Mesenchymal stem cell (in vitro differentiated cells and primary cell): ENCODE results near the gene VIP.

Source experiments
- DNase-seq: peaks from one replicate; pipeline ENCODE4 v3.0.0-alpha.2; 2013
- H2AFZ ChIP-seq: one replicate; pipeline ENCODE4 v1.6.1; 2013; ENCODE audit warnings: low read depth, mild to moderate bottlenecking, control low read depth, inconsistent platforms, low read length, moderate library complexity
- H2AK5ac ChIP-seq: 2 replicates; pipeline ENCODE4 v1.6.1; 2013; ENCODE audit warnings: low read length, moderate library complexity, mild to moderate bottlenecking, inconsistent platforms; ENCODE audit not compliant: severe bottlenecking
- H2BK120ac ChIP-seq: one replicate; pipeline ENCODE4 v1.6.1; 2013; ENCODE audit warnings: low read depth, mild to moderate bottlenecking, inconsistent platforms, low read length, moderate library complexity
- H2BK12ac ChIP-seq, 2 experiments: one replicate each; pipeline ENCODE4 v1.6.1; 2013; ENCODE audit warnings: inconsistent platforms in 2 of 2, low read length in 2 of 2, mild to moderate bottlenecking in 2 of 2, moderate library complexity in 2 of 2, control low read depth in 1 of 2
- H2BK15ac ChIP-seq: one replicate; pipeline ENCODE4 v1.6.1; 2013; ENCODE audit warnings: mild to moderate bottlenecking, low read depth, inconsistent platforms; ENCODE audit not compliant: poor library complexity, severe bottlenecking
- H2BK5ac ChIP-seq: 2 replicates; pipeline ENCODE4 v1.6.1; 2013; ENCODE audit warnings: low read depth, mild to moderate bottlenecking, low read length, control low read depth, inconsistent platforms; ENCODE audit not compliant: poor library complexity, severe bottlenecking
- H3K14ac ChIP-seq, 2 experiments: one replicate each; pipeline ENCODE4 v1.6.1; 2013; ENCODE audit warnings: inconsistent platforms in 2 of 2, low read length in 2 of 2, control low read depth in 1 of 2, mild to moderate bottlenecking in 1 of 2, moderate library complexity in 1 of 2
- H3K18ac ChIP-seq, 2 experiments: one replicate each; pipeline ENCODE4 v1.6.1; 2013; ENCODE audit warnings: inconsistent platforms in 2 of 2, low read length in 2 of 2, control low read depth in 1 of 2, low read depth in 1 of 2, mild to moderate bottlenecking in 1 of 2
- H3K23ac ChIP-seq, 2 experiments: one replicate each; pipeline ENCODE4 v1.6.1; 2013; ENCODE audit warnings: inconsistent platforms in 2 of 2, low read length in 2 of 2, mild to moderate bottlenecking in 2 of 2, moderate library complexity in 2 of 2, control low read depth in 1 of 2
- H3K27ac ChIP-seq: 2 replicates; pipeline ENCODE4 v1.5.1; 2013; ENCODE audit warnings: mild to moderate bottlenecking, moderate library complexity, low read length, control low read depth, inconsistent platforms; ENCODE audit not compliant: poor library complexity, severe bottlenecking
- H3K27me3 ChIP-seq, 2 experiments: 2 replicates each; pipeline versions ENCODE4 v1.6.1 to v1.7.0; 2013; ENCODE audit warnings: low read length in 2 of 2, mild to moderate bottlenecking in 2 of 2, moderate library complexity in 2 of 2, control low read depth in 1 of 2, inconsistent platforms in 1 of 2; ENCODE audit not compliant: control insufficient read depth in 1 of 2, insufficient read depth in 1 of 2
- H3K36me3 ChIP-seq, 2 experiments: 2 replicates each; pipeline versions ENCODE4 v1.6.1 to v1.7.0; 2013; ENCODE audit warnings: low read length in 2 of 2, control low read depth in 1 of 2, inconsistent platforms in 1 of 2, low read depth in 1 of 2, mild to moderate bottlenecking in 1 of 2; ENCODE audit not compliant: insufficient read depth in 2 of 2, control insufficient read depth in 1 of 2
- H3K4ac ChIP-seq, 2 experiments: one replicate each; pipeline ENCODE4 v1.6.1; 2013; ENCODE audit warnings: inconsistent platforms in 2 of 2, low read length in 2 of 2, mild to moderate bottlenecking in 2 of 2, moderate library complexity in 2 of 2, control low read depth in 1 of 2, low read depth in 1 of 2
- H3K4me1 ChIP-seq: 2 replicates; pipeline ENCODE4 v1.6.1; 2013; ENCODE audit warnings: low read depth, low read length, control low read depth; ENCODE audit not compliant: control insufficient read depth, insufficient read depth
- H3K4me2 ChIP-seq: 2 replicates; pipeline ENCODE4 v1.6.1; 2013; ENCODE audit warnings: low read length, mild to moderate bottlenecking, inconsistent platforms; ENCODE audit not compliant: poor library complexity, severe bottlenecking
- H3K4me3 ChIP-seq, 2 experiments: 2 replicates each; pipeline versions ENCODE4 v1.5.1 to v1.7.0; 2013; ENCODE audit warnings: low read length in 2 of 2, mild to moderate bottlenecking in 2 of 2, control low read depth in 1 of 2, low read depth in 1 of 2; ENCODE audit not compliant: insufficient read depth in 1 of 2
- H3K79me1 ChIP-seq: replicated peaks from 2 replicates; pipeline ENCODE4 v1.6.1; 2013; ENCODE audit warnings: mild to moderate bottlenecking, control low read depth, low read length, inconsistent platforms; ENCODE audit not compliant: poor library complexity, severe bottlenecking
- H3K9ac ChIP-seq: 2 replicates; pipeline ENCODE4 v1.7.0; 2013; ENCODE audit warnings: mild to moderate bottlenecking, low read length, moderate library complexity
- H3K9me3 ChIP-seq: 2 replicates; pipeline ENCODE4 v1.7.0; 2013; ENCODE audit warnings: mild to moderate bottlenecking, low read length; ENCODE audit not compliant: control insufficient read depth
- H4K8ac ChIP-seq: one replicate; pipeline ENCODE4 v1.6.1; 2013; ENCODE audit warnings: inconsistent platforms, mild to moderate bottlenecking, low read length, moderate library complexity
- H4K91ac ChIP-seq: one replicate; pipeline ENCODE4 v1.6.1; 2013; ENCODE audit warnings: mild to moderate bottlenecking, low read length, inconsistent platforms
- WGBS: methylation state at CpG from one replicate; pipeline ENCODE4 v1.1.7; 2013; ENCODE audit warnings: mixed read lengths; 5-methylcytosine and 5-hydroxymethylcytosine counted together

The VIP gene

GRCh38 chr6:152749336-152749735 is 1.3 kb upstream of the VIP start:
- no peaks in the 10 kb centered on the region for H3K9me3 ChIP-seq
- H2BK120ac ChIP-seq = no peak overlapping the region
- peaks cover 0 to 4% of the 10 kb centered on the region in 2 experiments for H3K27me3 ChIP-seq
- no peak overlapping the region for H3K4ac ChIP-seq
- no peak overlapping the region for H3K9ac ChIP-seq
- H3K4me3 ChIP-seq = no peak overlapping the region
- no peaks in the 10 kb centered on the region for H3K36me3 ChIP-seq
- H2BK5ac ChIP-seq = no peak overlapping the region
- H2AFZ ChIP-seq = no peak overlapping the region
- H3K23ac ChIP-seq = no peak overlapping the region
- H3K79me1 ChIP-seq = no peaks in the 10 kb centered on the region
- DNase-seq = no peak
- WGBS = no CpG with 5 or more reads among the region's 1 CpG
- H3K4me1 ChIP-seq = peaks cover 1% of the 10 kb centered on the region
- no peak overlapping the region for H2BK15ac ChIP-seq
- H2AK5ac ChIP-seq = no peak overlapping the region
- H2BK12ac ChIP-seq = no peak overlapping the region
- no peak overlapping the region for H3K27ac ChIP-seq
- H4K8ac ChIP-seq = no peak overlapping the region
- no peak overlapping the region for H4K91ac ChIP-seq
- H3K14ac ChIP-seq = no peak overlapping the region
- no peak overlapping the region for H3K4me2 ChIP-seq
- no peak overlapping the region for H3K18ac ChIP-seq

DNA sequence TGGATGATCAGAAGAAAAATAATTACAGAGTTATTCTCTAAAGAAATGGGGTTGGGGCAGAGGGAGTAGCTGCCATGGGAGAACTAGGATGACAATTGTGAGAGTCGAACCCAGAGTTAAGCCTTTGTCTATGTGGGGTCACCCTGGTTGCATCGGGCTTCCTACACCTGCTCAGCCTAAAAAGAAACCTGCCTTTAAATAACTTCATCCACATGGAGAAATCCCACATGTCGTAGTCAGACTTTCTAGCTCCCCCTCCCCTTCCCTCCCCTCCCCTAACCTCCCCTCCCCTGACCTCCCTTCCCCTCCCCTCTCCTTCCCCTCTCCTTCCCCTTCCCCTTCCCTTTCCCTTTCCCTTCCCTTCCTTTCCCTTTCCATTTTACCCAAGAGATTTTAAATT is 14.7 kb downstream of the VIP start:
- Histone ChIP-seq H2BK120ac (no peak overlapping the region), H3K79me1 (no peaks in the 10 kb centered on the region), H2BK5ac (no peak overlapping the region), H3K36me3 (no peaks in the 10 kb centered on the region), H4K91ac (no peak overlapping the region), H3K18ac (no peak overlapping the region), H3K4me1 (no peaks in the 10 kb centered on the region), H2AFZ (no peak overlapping the region), H2BK12ac (no peak overlapping the region), H3K23ac (no peak overlapping the region), H3K9me3 (no peaks in the 10 kb centered on the region), H4K8ac (no peak overlapping the region), H3K4ac (no peak overlapping the region), H3K27ac (no peak overlapping the region), H3K4me3 (no peak overlapping the region), H3K9ac (no peak overlapping the region), H3K4me2 (no peak overlapping the region), H2AK5ac (no peak overlapping the region), H3K27me3 (no peaks in the 10 kb centered on the region), H3K14ac (no peak overlapping the region), H2BK15ac (no peak overlapping the region)
- DNase-seq = no peak
- 95% methylated on average over 2 of the region's 3 CpGs for WGBS

- Histone ChIP-seq H4K91ac (no peak overlapping the region), H3K18ac (no peak overlapping the region), H3K79me1 (no peaks in the 10 kb centered on the region), H3K9me3 (no peaks in the 10 kb centered on the region), H3K4me1 (no peaks in the 10 kb centered on the region), H3K4me2 (no peak overlapping the region), H3K9ac (no peak overlapping the region), H2BK12ac (no peak overlapping the region), H3K23ac (no peak overlapping the region), H2BK120ac (no peak overlapping the region), H2AFZ (no peak overlapping the region), H3K27me3 (no peaks in the 10 kb centered on the region), H3K27ac (no peak overlapping the region), H2AK5ac (no peak overlapping the region), H3K4me3 (no peak overlapping the region), H2BK5ac (no peak overlapping the region), H4K8ac (no peak overlapping the region), H3K4ac (no peak overlapping the region), H3K36me3 (no peaks in the 10 kb centered on the region), H2BK15ac (no peak overlapping the region), H3K14ac (no peak overlapping the region)
- no peak for DNase-seq
- WGBS = 91% methylated on average over 2 of the region's 7 CpGs
Observed at GRCh38 chr6:152769159-152769558, 18.6 kb downstream of the VIP start.

DNA sequence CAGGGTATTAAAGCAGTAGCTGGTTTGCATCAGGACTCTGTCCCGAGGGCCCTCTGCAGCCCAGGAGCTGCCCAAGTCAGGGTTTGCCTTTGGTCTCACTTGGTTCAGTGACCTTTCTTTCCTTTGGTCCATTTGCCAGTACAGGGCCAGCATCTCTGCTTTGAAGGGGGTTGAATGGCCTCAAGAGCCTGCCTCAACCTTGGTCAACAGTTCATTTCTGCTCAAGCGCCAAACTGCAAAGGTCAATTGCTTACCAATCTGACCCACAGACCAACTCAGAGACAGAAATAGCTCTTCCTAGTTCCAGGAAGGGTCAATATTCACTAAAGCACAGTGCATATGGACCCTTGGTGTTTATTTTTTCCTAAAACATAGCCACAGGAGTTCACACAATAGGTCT is 19.4 kb downstream of the VIP start:
- Histone ChIP-seq H2AK5ac (no peak overlapping the region), H2AFZ (no peak overlapping the region), H3K4me1 (no peaks in the 10 kb centered on the region), H2BK120ac (no peak overlapping the region), H3K9me3 (no peaks in the 10 kb centered on the region), H3K4ac (no peak overlapping the region), H2BK12ac (no peak overlapping the region), H3K79me1 (no peaks in the 10 kb centered on the region), H3K18ac (no peak overlapping the region), H3K36me3 (no peaks in the 10 kb centered on the region), H4K8ac (no peak overlapping the region), H3K14ac (no peak overlapping the region), H3K27me3 (no peaks in the 10 kb centered on the region), H3K9ac (no peak overlapping the region), H2BK15ac (no peak overlapping the region), H4K91ac (no peak overlapping the region), H2BK5ac (no peak overlapping the region), H3K27ac (no peak overlapping the region), H3K4me3 (no peak overlapping the region), H3K4me2 (no peak overlapping the region), H3K23ac (no peak overlapping the region)
- no peak for DNase-seq
- WGBS = 61% methylated on average over 2 of the region's 2 CpGs
